ENCODE data around the gene ATP6V1C2. TPM values are rescaled to one million over a fixed set of nuclear protein-coding genes. Genes with fewer than 3 reads are reported as not detected.

Gene ATP6V1C2
- total and polyA plus RNA-seq, 3 donors from 2014 or later, result 3.6 to 6.2 (median 5.9) TPM

GRCh38 chr2:10768063-10768507 is 46.7 kb downstream of the ATP6V1C2 start:
- 76 to 85% methylated on average over 13 to 16 of the region's 16 CpGs for WGBS, 2 donors
- intact Hi-C loops (cut with DNase I; ENCODE audit: low total_unique reads), result no loop called here
- Histone ChIP-seq H3K4me3 (no peak overlapping the region), H3K27ac (no peak overlapping the region), H3K4me1 (no peaks in the 10 kb centered on the region), H3K9me3 (no peaks in the 10 kb centered on the region), H3K36me3 (ENCODE audit: low read depth, missing control alignments) (no peaks in the 10 kb centered on the region), H3K27me3 (no peaks in the 10 kb centered on the region)
- no peak for DNase-seq
- TF ChIP-seq POLR2A (IDR thresholded peaks at IDR 0.05), result no peak
- TF ChIP-seq CTCF (IDR thresholded peaks at IDR 0.05), result no peak

DNA sequence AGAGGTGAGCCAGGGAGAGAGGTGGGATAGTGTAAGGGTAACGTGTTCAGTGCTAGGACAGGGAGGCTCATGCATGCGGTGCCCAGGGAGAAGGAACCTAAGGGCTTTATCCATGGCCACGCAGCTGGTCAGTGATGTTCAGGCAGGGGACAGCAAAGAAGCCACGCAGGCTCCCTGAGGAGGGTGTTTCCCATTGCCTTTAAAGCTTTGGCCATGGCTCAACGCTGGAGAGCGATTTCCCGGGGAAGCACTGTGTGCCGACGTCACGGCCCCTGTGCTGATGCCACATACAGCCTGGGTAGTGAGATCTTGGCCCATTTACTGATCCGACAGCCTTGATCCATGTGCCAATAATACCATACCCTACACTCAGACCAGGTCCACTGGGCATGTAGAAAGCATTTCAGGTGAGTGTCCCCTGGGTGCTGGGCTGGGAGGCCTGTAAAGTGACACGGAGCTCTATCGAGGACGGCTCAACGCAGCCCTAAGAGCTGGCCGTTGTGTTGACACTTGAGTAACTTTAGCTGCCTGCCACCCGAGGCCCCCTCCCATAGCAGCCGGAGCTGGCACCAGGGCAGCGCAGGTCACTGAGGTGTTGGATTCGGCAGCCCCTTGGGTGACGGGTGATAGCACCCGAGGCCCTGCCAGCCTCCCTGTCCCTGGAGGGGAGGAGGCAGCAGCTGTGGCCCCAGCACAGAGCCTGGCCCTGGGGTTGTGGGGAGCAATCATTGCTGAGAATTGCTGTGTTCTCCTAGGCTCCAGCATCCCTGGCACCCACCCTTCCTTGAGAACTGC is 49.7 kb downstream of the ATP6V1C2 start:
- peaks cover 14% of the 10 kb centered on the region for H3K4me1 ChIP-seq
- no peaks in the 10 kb centered on the region for H3K36me3 ChIP-seq (ENCODE audit: low read depth, missing control alignments)
- no peaks in the 10 kb centered on the region for H3K27me3 ChIP-seq
- no peak for DNase-seq
- H3K9me3 ChIP-seq, result no peaks in the 10 kb centered on the region
- no peak for TF ChIP-seq CTCF (IDR thresholded peaks at IDR 0.05)
- TF ChIP-seq POLR2A (IDR thresholded peaks at IDR 0.05), result no peak
- H3K27ac ChIP-seq, result no peak overlapping the region
- intact Hi-C loops (cut with DNase I; ENCODE audit: low total_unique reads), result no loop called here
- WGBS, 2 donors, result 89 to 90% methylated on average over 14 to 22 of the region's 22 CpGs
- H3K4me3 ChIP-seq, result no peak overlapping the region

- H3K27me3 ChIP-seq, result no peaks in the 10 kb centered on the region
- WGBS, 2 donors, result 88 to 89% methylated on average over 10 to 13 of the region's 13 CpGs
- no peak for DNase-seq
- H3K4me3 ChIP-seq, result no peak overlapping the region
- intact Hi-C loops (cut with DNase I; ENCODE audit: low total_unique reads), result no loop called here
- H3K36me3 ChIP-seq (ENCODE audit: low read depth, missing control alignments), result no peaks in the 10 kb centered on the region
- peaks cover 14% of the 10 kb centered on the region for H3K4me1 ChIP-seq
- no peak for TF ChIP-seq CTCF (IDR thresholded peaks at IDR 0.05)
- TF ChIP-seq POLR2A (IDR thresholded peaks at IDR 0.05), result no peak
- H3K9me3 ChIP-seq, result no peaks in the 10 kb centered on the region
- no peak overlapping the region for H3K27ac ChIP-seq
Observed at GRCh38 chr2:10771786-10772185, 50.4 kb downstream of the ATP6V1C2 start.

DNA sequence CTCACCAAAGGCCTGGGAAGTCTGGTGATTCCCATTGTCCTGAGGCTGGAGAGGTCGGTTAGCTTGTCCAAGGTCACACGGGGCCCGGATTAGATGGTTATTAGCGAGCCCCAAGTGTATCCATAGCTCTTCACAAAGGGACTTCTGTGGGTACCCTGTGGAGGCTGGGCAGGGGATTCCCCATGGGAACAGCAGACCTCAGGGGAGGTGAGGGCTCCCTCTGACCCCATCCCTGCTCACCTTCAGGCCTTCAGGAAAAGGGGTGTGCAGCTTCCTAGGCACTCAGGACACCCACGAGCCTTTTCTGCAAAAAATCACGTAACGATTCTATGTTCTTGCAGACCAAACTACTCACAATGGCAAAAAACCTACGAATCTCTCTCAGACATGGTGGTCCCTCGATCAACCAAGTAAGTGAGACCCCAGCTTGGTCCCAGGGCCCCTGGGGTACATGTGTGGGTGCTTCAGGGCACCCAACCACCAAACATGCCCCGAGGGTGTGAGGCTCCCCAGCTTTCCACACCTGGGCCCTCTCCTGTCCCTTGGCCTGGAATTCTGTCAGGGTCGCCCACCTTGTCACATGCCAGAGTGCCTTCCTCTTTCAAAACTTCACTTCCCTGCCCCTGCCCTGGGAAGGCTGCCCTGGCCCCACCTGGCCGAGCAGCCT is 50.9 kb downstream of the ATP6V1C2 start:
- TF ChIP-seq CTCF (IDR thresholded peaks at IDR 0.05) (no peak), POLR2A (IDR thresholded peaks at IDR 0.05) (no peak)
- no peak for DNase-seq
- peaks cover 14% of the 10 kb centered on the region for H3K4me1 ChIP-seq
- WGBS, 2 donors, result 86 to 94% methylated on average over 11 to 12 of the region's 12 CpGs
- no peak overlapping the region for H3K4me3 ChIP-seq
- intact Hi-C loops (cut with DNase I; ENCODE audit: low total_unique reads), result no loop called here
- no peaks in the 10 kb centered on the region for H3K9me3 ChIP-seq
- no peaks in the 10 kb centered on the region for H3K27me3 ChIP-seq
- H3K36me3 ChIP-seq (ENCODE audit: low read depth, missing control alignments), result no peaks in the 10 kb centered on the region
- no peak overlapping the region for H3K27ac ChIP-seq
